HCT116 (cell line): ENCODE results near the gene TCERG1L. TPM values are rescaled to one million over a fixed set of nuclear protein-coding genes. Genes with fewer than 3 reads are reported as not detected.

Experiments
- ATAC-seq: fragments of 200-7000 bp; cut with Tn5 transposase; 2 replicates; pipeline ENCODE4 v1.9.1; 2020; ENCODE audit warnings: mild to moderate bottlenecking, moderate library complexity
- BruUV-seq: library from RNA; stranded (reverse); fragments of 400-500 nt; replicated peaks from 2 replicates; lab custom pipeline; 2021; lab: Mats Ljungman, UMichigan
- CTCF ChIA-PET: fragments of 300-600 bp; sonication (Branson Sonifier 250); formaldehyde crosslinking; loops from one replicate; lab custom pipeline; 2021; ENCODE audit warnings: antibody characterized with exemption; lab: Charles Lee
- POLR2A ChIA-PET: fragments of 300-600, 350-600 bp; sonication (Branson Sonifier 250); formaldehyde crosslinking; loops from one replicate; lab custom pipeline; 2021; ENCODE audit warnings: antibody characterized with exemption; lab: Charles Lee
- RAD21 ChIA-PET, 2 experiments: fragments of 300-600 bp; sonication (Branson Sonifier 250); formaldehyde crosslinking; loops; one replicate each; lab custom pipeline; 2023; ENCODE audit warnings: low total read pairs in 2 of 2; ENCODE audit not compliant: uncharacterized antibody in 2 of 2, unreplicated experiment in 2 of 2, low non-redundant PET in 1 of 2; lab: Charles Lee
- DNase-seq: peaks from one replicate; pipeline ENCODE4 v3.0.0-alpha.2; 2010; ENCODE audit warnings: low read depth, low spot score
- H2AFZ ChIP-seq: fragments of 200-600 bp; shearing (Covaris generic), sonication (generic); 2 replicates; pipeline ENCODE4 v1.6.1; 2017; ENCODE audit warnings: low read depth, mixed run types, mixed read lengths, antibody characterized with exemption, low read length; ENCODE audit not compliant: poor library complexity, severe bottlenecking
- H3K27ac ChIP-seq: 2 replicates; pipeline ENCODE4 v1.5.1; 2012; ENCODE audit warnings: low read depth, low read length
- H3K27me3 ChIP-seq: fragments of 200-600 bp; sonication (generic); 2 replicates; pipeline ENCODE4 v1.6.1; 2016; ENCODE audit warnings: mixed run types, low read length, mixed read lengths; ENCODE audit not compliant: insufficient read depth
- H3K36me3 ChIP-seq, 2 experiments: fragments of 200-500 bp in 1 of 2; fragments of 200-600 bp in 1 of 2; sonication (Bioruptor generic) in 1 of 2; sonication (generic) in 1 of 2; 2 replicates each; pipeline versions ENCODE4 v1.5.1 to v1.6.1; 2014 to 2016; ENCODE audit warnings: low read length in 2 of 2, inconsistent platforms in 1 of 2, mixed read lengths in 1 of 2, mixed run types in 1 of 2; ENCODE audit not compliant: insufficient read depth in 2 of 2, control insufficient read depth in 1 of 2
- H3K4me1 ChIP-seq, 2 experiments: fragments of 200-600 bp in 1 of 2; sonication (generic) in 1 of 2; 2 replicates each; pipeline versions ENCODE4 v1.5.1 to v1.6.1; 2012 to 2017; ENCODE audit warnings: low read length in 2 of 2, inconsistent platforms in 1 of 2, mild to moderate bottlenecking in 1 of 2, mixed read lengths in 1 of 2, mixed run types in 1 of 2, moderate library complexity in 1 of 2; ENCODE audit not compliant: insufficient read depth in 2 of 2, control insufficient read depth in 1 of 2
- H3K4me2 ChIP-seq: fragments of 200-600 bp; sonication (generic); 2 replicates; pipeline ENCODE4 v1.6.1; 2017; ENCODE audit warnings: mixed run types, low read length, mixed read lengths
- H3K4me3 ChIP-seq, 2 experiments: fragments of 200-600 bp in 1 of 2; sonication (generic) in 1 of 2; replicated peaks in 1 of 2; 2 replicates each; pipeline ENCODE4 v1.5.1; 2011 to 2016; ENCODE audit warnings: low read length in 2 of 2, control low read depth in 1 of 2, low read depth in 1 of 2, mild to moderate bottlenecking in 1 of 2, mixed read lengths in 1 of 2, mixed run types in 1 of 2
- H3K79me2 ChIP-seq: fragments of 200-600 bp; sonication (generic); 2 replicates; pipeline ENCODE4 v1.6.1; 2017; ENCODE audit warnings: mild to moderate bottlenecking, mixed run types, low read length, moderate library complexity, mixed read lengths; ENCODE audit not compliant: insufficient read depth
- H3K9ac ChIP-seq: fragments of 200-600 bp; sonication (generic); 2 replicates; pipeline ENCODE4 v1.6.1; 2016; ENCODE audit warnings: low read length, mixed read lengths
- H3K9me2 ChIP-seq: fragments of 200-600 bp; sonication (generic), shearing (Covaris generic); 2 replicates; pipeline ENCODE4 v1.6.1; 2017; ENCODE audit warnings: mixed run types, mild to moderate bottlenecking, moderate library complexity; ENCODE audit not compliant: insufficient read depth
- H3K9me3 ChIP-seq, 2 experiments: fragments of 200-500 bp in 1 of 2; fragments of 200-600 bp in 1 of 2; sonication (Bioruptor generic) in 1 of 2; sonication (generic) in 1 of 2; 2 replicates each; pipeline ENCODE4 v1.6.1; 2014 to 2017; ENCODE audit warnings: low read length in 2 of 2, mixed read lengths in 2 of 2, inconsistent platforms in 1 of 2, low read depth in 1 of 2, mild to moderate bottlenecking in 1 of 2, mixed run types in 1 of 2, moderate library complexity in 1 of 2; ENCODE audit not compliant: control insufficient read depth in 1 of 2, insufficient read depth in 1 of 2
- H4K20me1 ChIP-seq: fragments of 200-600 bp; sonication (generic), shearing (Covaris generic); 2 replicates; pipeline ENCODE4 v1.6.1; 2017; ENCODE audit warnings: mixed run types, mild to moderate bottlenecking, moderate library complexity; ENCODE audit not compliant: insufficient read depth
- ATF3 ChIP-seq: IDR thresholded peaks from 2 replicates; pipeline ENCODE4 v1.6.1; 2012
- CEBPB ChIP-seq: IDR thresholded peaks from 2 replicates; pipeline ENCODE4 v1.6.1; 2012; ENCODE audit warnings: low read depth
- CTCF ChIP-seq, 3 experiments: fragments of 200-600 bp in 1 of 3; sonication (generic) in 1 of 3; IDR thresholded peaks in 2 of 3; conservative IDR thresholded peaks in 1 of 3; 2 replicates each; pipeline ENCODE4 v1.5.1; 2012 to 2017; ENCODE audit warnings: low read depth in 2 of 3, low read length in 2 of 3, antibody characterized with exemption in 1 of 3, borderline replicate concordance in 1 of 3, control low read depth in 1 of 3, mild to moderate bottlenecking in 1 of 3, mixed read lengths in 1 of 3, mixed run types in 1 of 3, moderate library complexity in 1 of 3; ENCODE audit not compliant: insufficient read depth in 1 of 3
- EGR1 ChIP-seq: IDR thresholded peaks from 2 replicates; pipeline ENCODE4 v1.6.1; 2012; ENCODE audit warnings: low read depth
- ELF1 ChIP-seq: IDR thresholded peaks from 2 replicates; pipeline ENCODE4 v1.6.1; 2012; ENCODE audit warnings: low read depth, borderline replicate concordance
- EZH2 ChIP-seq: fragments of 200-600 bp; sonication (generic); IDR thresholded peaks from 2 replicates; pipeline ENCODE4 v1.6.1; 2017; ENCODE audit warnings: antibody characterized with exemption, mixed run types
- EZH2phosphoT487 ChIP-seq: fragments of 200-600 bp; IDR thresholded peaks from 2 replicates; pipeline ENCODE4 v1.6.1; 2018; ENCODE audit warnings: antibody characterized with exemption, borderline replicate concordance
- FOSL1 ChIP-seq: IDR thresholded peaks from 2 replicates; pipeline ENCODE4 v1.6.1; 2012; ENCODE audit warnings: low read depth
- JUND ChIP-seq: IDR thresholded peaks from 2 replicates; pipeline ENCODE4 v1.6.1; 2012
- MAX ChIP-seq: IDR thresholded peaks from 2 replicates; pipeline ENCODE4 v1.6.1; 2012
- POLR2A ChIP-seq: IDR thresholded peaks from 2 replicates; pipeline ENCODE4 v1.7.0; 2011; ENCODE audit warnings: borderline replicate concordance; ENCODE audit not compliant: insufficient read depth, insufficient read length; ENCODE audit errors: extremely low read depth
- POLR2AphosphoS5 ChIP-seq: IDR thresholded peaks from 2 replicates; pipeline ENCODE4 v1.6.1; 2011; ENCODE audit warnings: mild to moderate bottlenecking, low read depth, low read length, moderate library complexity
- REST ChIP-seq: IDR thresholded peaks from 2 replicates; pipeline ENCODE4 v1.6.1; 2012; ENCODE audit warnings: low read depth
- TCF7L2 ChIP-seq: IDR thresholded peaks from 2 replicates; pipeline ENCODE4 v1.7.0; 2011; ENCODE audit warnings: borderline replicate concordance, inconsistent platforms; ENCODE audit not compliant: insufficient read depth, insufficient read length; ENCODE audit errors: extremely low read depth
- YY1 ChIP-seq: IDR thresholded peaks from 2 replicates; pipeline ENCODE4 v1.6.1; 2011; ENCODE audit warnings: low read length, low read depth, moderate library complexity, mild to moderate bottlenecking; ENCODE audit not compliant: insufficient replicate concordance; ENCODE audit errors: extremely low read depth
- ZBTB33 ChIP-seq: IDR thresholded peaks from 2 replicates; pipeline ENCODE4 v1.6.1; 2011; ENCODE audit warnings: mild to moderate bottlenecking, low read length, moderate library complexity; ENCODE audit not compliant: insufficient replicate concordance; ENCODE audit errors: extremely low read depth
- ZFX ChIP-seq: fragments of 450-650 bp; IDR thresholded peaks from 2 replicates; pipeline ENCODE4 v1.6.1; 2017
- ZNF274 ChIP-seq: fragments of 200-500 bp; sonication (Bioruptor generic); IDR thresholded peaks from 2 replicates; pipeline ENCODE4 v1.6.1; 2014; ENCODE audit warnings: mild to moderate bottlenecking, low read depth, low read length, inconsistent platforms
- intact Hi-C: fragments of 100-400 bp; cut with micrococcal nuclease; formaldehyde crosslinking; loops from 2 replicates; pipeline ENCODE4 v1.10.0; 2022
- total RNA-seq: library from RNA; stranded (reverse); gene quantifications from one replicate; pipeline ENCODE4 v1.2.1, GENCODE V29; 2021; ENCODE audit not compliant: unreplicated experiment

TCERG1L gene
- total RNA-seq, 1 experiment from 2014 or later: not detected

- H3K79me2 ChIP-seq: no peaks in the 10 kb centered on the region
- no peak overlapping the region for H3K4me2 ChIP-seq
- intact Hi-C loops: no loop called here
- no peaks in the 10 kb centered on the region for H3K4me1 ChIP-seq
- no peaks in the 10 kb centered on the region for H3K9me3 ChIP-seq
- ChIA-PET RAD21 (no interaction called here), POLR2A (no interaction called here), CTCF (no interaction called here)
- BruUV-seq: no TSS peak
- no peak overlapping the region for H3K4me3 ChIP-seq
- DNase-seq (no peak), ATAC-seq (no peak)
- no peak overlapping the region for H2AFZ ChIP-seq
- no peaks in the 10 kb centered on the region for H3K27me3 ChIP-seq
- no peak overlapping the region for H3K27ac ChIP-seq
- no peaks in the 10 kb centered on the region for H3K36me3 ChIP-seq
- no peaks in the 10 kb centered on the region for H3K9me2 ChIP-seq
- H3K9ac ChIP-seq: no peak overlapping the region
- H4K20me1 ChIP-seq: no peaks in the 10 kb centered on the region
- TF ChIP-seq TCF7L2 (no peak), EZH2phosphoT487 (no peak), EGR1 (no peak), ZBTB33 (no peak), ELF1 (no peak), ZFX (no peak), FOSL1 (no peak), REST (no peak), CEBPB (no peak), YY1 (no peak), POLR2A (no peak), ZNF274 (no peak), JUND (no peak), ATF3 (no peak), POLR2AphosphoS5 (no peak), EZH2 (no peak), MAX (no peak), CTCF (IDR thresholded peaks at IDR 0.05 in 2 of 3, conservative IDR thresholded peaks at IDR 0.05 in 1 of 3; ENCODE audit: borderline replicate concordance in 1 of 3, insufficient read depth in 1 of 3, low read depth in 2 of 3, low read length in 2 of 3) (no peak)
These were observed 52.0 kb downstream of the TCERG1L start for GRCh38 chr10:131259535-131259934.
